ENCODE results near the gene NDNF.

GRCh38 chr4:121016611-121017010 is 55.7 kb downstream of the NDNF start:
- TF ChIP-seq CTCF (IDR thresholded peaks at IDR 0.05) (no peak), POLR2A (IDR thresholded peaks at IDR 0.05) (no peak)
